SK-MEL-5 (cell line): Measurements from ENCODE around the gene USB1. TPM values are rescaled to one million over a fixed set of nuclear protein-coding genes. Genes with fewer than 3 reads are reported as not detected.
A peak's percentile ranks its signal among the peaks of the same experiment; 100 is the strongest.
"Not testable (repeated sequence)": the region's sequence is repeated elsewhere in the genome, so short reads cannot be mapped to it uniquely, and the experiment has no call there.

ENCODE experiments used
- DNase-seq: peaks from one replicate; pipeline ENCODE4 v3.0.0-alpha.2; 2016; ENCODE audit warnings: low read depth, low spot score
- in situ Hi-C: cut with HindIII; loops from 2 replicates; pipeline ENCODE4 v1.10.0; 2016; ENCODE audit warnings: low sequenced_read_pairs, high pct_unique_total_duplicates, low pct_unique_long_range_greater_than_20kb
- total RNA-seq: library from RNA; depleted of rRNA; stranded (reverse); fragments of >200 nt; shearing (Covaris generic); gene quantifications from 2 replicates; pipeline ENCODE4 v1.2.3, GENCODE V29; 2014

The USB1 gene
- total RNA-seq, 1 experiment from 2014 or later = 10.2 TPM

DNA sequence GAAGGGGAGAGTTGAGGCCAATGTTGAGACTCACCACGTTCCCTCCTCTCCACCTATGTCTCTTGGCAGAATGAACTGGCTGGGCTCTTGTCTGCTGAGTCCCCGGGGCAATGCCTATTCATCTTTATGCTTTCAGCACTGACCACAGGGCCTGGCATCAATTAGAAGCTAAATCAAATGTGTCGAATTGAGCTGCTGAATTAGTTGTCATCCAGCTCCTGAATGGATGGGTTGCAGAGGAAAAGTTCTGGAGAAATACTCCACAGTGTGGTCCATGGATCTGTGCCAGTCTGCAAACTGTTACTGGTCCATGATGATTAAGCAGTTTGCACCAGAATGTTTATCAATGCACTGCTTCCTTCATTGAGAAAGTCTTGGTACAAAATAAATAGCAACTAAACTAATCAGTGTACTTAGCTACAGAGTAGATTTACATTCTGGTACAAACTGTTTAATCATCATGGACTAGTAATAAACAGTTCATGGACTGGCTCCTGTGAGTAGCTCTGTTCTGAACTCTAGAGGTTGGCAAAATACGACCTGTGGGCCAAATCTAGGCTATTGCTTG is 34.9 kb upstream of the USB1 start:
- no peak for DNase-seq

DNA sequence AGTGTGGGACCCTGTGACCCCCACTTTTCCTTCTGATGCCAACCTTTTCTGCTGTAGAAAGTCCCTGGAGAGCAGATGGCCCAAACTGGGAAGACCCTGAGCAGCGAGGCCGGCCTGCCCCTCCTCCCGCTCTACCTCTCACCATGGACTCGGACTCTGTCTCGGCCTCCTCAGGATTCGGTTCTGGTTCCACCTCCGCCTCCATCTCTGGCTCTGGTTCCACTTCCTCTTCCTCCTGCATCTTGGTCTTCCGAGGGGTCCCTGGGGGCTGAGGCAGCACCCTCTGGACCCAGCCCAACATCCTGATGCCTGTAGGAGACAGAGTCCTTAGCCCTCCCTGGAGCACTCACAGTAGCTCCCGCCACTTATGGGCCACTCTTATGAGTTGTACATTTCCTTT is 34.2 kb upstream of the USB1 start:
- DNase-seq = no peak
- in situ Hi-C loops = no loop called here

More for the DNA sequence above, 34.9 kb upstream of the USB1 start:
- in situ Hi-C loops = no loop called here

DNA sequence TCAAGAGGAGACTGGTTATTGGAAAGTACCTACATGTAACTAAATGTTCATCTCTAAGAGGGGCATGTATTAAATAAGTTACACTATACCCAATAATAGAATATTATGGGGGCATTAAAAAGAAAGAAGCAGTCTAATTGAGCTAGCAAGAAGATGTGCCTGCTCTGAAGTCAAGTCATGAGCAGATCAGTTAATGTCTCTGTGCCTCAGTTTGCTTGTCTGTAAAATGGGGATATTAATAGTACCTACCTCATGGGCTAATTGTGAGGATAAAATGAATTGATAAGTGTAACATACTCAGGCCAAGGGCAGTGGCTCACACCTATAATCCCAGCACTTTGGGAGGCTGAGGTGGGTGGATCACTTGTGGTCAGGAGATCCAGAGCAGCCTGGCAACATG is 33.3 kb upstream of the USB1 start:
- in situ Hi-C loops = no loop called here
- no peak for DNase-seq

DNA sequence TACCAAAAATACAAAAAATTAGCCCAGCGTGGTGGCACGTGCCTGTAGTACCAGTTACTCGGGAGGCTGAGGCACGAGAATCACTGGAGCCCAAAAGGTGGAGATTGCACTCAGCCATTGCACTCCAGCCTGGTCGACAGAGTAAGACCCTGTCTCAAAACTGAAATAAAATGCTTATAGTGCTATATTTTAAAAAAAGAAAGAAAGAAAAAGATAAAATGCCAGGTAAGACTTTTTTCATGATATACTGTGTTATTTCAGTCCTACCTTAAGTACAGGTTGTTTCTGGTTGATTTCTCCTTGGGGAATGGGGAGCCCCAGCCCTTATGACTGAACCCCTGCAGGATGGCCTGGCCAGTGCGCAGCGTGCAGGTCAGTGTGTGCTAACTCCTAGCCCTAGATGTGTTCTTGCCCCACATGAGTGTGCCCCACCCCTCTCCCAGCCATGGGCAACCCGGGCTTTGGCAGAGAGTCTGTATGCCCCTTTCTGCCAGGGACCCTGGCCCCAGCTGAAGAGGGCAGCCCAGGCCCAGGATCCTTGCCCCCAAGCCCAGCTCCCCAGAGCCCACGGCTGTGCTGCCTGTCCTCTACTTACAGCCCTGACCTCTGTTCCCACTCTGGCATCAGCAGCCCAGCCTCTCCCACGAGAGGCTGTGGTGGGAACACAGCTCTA is 31.6 kb upstream of the USB1 start:
- DNase-seq = no peak
- in situ Hi-C loops = no loop called here

DNA sequence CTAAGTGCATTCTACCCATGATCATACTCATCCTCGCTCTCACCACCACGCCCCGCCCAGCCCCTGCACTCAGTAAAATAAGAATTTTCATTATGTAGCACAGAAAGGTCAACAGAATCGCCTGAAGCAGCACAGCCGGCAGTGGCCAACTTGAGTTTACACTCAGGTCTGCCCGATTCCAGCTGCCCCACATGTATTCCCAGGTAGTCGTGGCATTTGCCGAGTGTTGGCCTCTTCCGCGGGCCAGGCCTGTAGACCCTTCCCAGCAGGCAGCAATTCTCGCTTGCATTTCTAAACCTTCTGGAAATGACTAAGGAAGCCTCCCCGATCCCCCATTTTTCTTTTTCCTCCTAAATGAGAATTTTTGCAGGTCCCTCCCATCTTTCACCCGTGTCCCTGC is 30.9 kb upstream of the USB1 start:
- no peak for DNase-seq
- in situ Hi-C loops = no loop called here

DNA sequence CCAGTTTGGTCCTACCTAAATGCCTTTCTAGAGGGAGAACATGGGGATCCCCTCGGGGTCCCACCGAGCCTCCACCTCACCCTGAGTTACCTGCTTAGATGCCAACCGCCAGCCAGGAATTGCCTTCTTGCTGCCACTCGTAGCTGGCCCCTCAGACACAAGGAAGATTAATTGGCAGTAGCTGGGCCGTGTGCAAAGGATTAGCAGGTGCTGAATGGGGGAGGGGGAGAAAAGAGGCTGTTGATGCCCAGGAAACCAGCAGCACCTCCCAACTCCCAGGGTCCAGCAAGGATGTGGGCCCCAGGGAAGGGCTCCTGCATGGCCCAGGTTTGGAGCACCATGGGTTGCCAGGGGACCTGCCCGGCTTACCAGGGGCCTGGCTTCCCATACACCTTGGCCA is 30.2 kb upstream of the USB1 start, which contains the start of gene CNGB1:
Gene CNGB1, minus strand, starts transcription at position 159 of the 400 bp plus-strand sequence. CDS start 3,842 bp downstream, outside the sequence.
- in situ Hi-C loops = no loop called here

DNA sequence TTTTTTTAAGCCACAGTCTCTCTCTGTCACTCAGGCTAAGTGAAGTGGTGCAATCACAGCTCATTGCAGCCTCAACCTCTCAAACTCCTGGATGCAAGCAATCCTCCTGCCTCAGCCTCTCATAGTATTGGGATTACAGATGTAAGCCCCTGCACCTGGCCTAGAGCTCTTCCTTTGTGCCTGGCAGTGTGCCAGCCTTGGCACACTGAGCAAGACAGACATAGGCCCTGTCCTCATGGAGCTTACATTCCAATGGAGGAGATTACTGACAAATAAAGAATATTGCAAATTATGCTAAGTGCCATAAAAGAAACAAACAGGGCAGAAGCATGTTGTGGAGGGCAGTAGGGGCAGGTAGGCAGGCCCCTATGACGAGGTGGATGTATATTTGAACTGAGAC is 29.4 kb upstream of the USB1 start:
- in situ Hi-C loops = no loop called here
- DNase-seq = no peak

More for the DNA sequence above, 30.2 kb upstream of the USB1 start, which contains the start of gene CNGB1:
- DNase-seq = no peak

DNA sequence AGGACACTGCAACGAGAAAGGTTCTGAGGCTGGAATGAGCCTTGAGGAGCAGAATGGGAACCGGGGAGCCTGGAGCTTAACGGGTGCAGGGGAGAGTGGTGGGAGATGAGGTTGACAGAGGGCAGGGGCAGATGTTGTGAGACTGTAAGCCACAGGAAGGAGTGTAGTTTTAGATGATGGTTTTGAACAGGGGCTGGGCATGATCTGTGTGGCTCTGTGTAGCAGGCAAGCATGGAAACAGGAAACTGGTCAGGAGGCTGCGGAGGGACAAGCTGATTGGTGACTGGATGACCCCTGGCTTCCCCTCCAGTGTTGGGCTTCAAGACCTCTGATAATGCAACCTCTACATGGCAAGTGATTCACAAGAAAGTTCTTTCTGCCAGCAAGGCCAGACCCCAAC is 28.9 kb upstream of the USB1 start:
- in situ Hi-C loops = no loop called here
- DNase-seq = no peak

DNA sequence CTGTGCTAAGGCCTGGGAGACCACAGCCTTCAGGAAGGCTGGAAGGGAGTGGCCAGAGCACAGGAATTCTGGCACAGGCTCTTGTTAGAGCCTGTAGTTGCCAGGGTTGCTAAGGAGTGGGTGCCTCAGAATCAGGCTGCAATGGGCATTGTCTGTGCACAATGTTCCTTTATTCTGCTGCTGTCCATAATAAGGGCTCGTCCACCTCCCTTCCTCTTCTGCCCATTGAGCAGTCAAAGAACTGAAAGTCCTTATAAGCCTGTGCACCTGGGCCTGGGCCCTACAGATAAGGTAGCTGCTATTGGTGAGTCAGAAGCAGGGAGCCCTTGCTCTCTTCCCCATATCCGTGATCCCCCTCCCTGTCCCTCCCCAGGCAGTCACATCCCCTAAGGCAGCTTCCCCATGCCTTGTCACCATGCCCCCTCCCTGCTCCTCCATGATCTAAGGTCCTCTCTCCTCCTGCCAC is 24.8 kb upstream of the USB1 start:
- in situ Hi-C loops = no loop called here
- DNase-seq = peak; percentile 51

DNA sequence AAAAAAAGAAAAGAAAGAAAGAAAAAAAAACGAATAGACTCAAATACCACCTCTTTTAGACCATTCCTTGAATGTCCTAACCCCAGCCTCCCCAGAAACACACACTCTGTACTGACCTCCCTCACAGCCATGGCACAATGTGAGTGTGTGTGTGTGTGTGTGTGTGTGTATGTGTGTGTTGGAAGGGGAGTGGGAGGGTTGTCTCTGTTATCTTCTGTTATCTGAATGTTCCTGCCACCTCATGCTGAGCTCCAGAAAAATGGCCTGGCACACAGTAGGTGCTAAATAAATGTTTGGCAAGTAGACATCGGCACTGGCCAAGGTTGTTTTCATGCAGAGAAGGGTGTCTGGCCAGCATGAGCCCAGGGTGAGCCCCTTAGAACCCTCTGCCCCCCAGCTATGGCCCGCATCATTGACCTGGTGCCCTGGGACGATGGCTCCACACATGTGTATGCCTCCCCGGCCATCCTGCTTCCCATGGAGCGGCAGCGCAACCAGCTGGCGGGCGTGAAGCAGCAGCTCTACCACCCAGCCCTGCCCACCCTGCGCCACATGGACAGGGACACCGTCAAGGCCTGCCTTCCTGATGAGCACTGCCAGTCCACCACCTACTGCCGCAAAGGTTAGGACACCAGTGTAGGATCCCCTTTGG is 23.7 kb upstream of the USB1 start:
- DNase-seq = peak; percentile 26
- in situ Hi-C loops = no loop called here

DNA sequence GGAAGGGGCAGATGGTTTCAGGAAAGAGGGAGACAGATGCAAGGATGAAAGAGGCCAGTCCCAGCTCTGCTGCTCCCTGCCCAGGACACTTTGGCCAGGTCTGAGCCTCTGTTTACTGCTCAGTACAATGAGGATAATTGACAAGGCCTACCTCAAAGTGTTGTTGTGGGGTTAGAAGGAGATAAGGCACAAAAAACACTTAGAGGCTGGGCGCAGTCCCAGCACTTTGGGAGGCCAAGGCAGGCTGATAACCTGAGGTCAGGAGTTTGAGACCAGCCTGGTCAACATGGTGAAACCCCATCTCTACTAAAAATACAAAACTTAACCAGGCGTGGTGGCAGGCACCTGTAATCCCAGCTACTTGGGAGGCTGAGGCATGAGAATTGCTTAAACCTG is 23.1 kb upstream of the USB1 start:
- DNase-seq, in situ Hi-C loops: not testable (repeated sequence)

DNA sequence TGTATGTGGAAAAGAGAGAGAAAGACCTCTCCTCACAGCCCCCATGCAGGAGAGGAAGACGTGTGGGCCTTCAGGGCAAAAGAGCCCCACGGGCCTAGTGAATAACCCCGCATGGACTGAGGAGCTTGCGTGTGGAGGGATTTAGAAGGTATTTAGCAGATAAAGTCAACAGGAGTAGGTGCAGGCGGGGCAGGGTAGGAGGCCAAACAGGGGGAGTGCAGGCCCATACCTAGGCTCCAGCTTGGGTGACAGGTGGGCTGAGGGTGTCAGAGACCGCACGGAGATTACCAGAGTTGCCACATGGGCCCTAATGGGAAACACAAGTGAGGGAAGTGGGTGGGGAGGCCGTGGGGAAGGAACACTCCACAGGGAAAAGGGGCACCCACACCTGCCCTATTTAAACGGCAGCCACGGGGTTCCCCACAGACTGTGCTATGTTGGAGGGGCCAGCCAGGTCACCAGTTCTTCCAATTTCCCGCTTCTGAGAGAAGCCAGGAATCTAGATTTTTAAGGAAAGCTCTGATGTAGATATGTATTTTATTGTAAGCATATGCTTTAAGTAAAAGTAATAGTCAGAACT is 22.1 kb upstream of the USB1 start:
- in situ Hi-C loops = no loop called here
- no peak for DNase-seq

DNA sequence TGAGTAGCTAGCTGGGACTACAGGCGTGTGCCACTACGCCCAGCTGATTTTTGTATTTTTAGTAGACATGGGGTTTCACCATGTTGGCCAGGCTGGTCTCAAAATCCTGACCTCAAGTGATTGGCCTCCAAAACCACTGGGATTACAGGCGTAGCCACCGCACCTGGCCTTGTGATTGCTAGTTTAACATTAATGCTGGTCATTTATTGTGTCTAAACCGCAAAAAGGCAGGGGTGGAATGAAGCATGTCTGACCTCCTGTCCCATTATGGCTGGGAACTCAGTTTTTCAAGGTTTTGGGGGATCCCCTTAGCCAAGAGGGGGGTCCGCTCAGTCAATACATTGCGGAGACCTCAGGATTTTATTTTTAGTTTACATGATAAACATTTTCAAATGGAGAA is 19.6 kb upstream of the USB1 start:
- in situ Hi-C loops = no loop called here
- no peak for DNase-seq

DNA sequence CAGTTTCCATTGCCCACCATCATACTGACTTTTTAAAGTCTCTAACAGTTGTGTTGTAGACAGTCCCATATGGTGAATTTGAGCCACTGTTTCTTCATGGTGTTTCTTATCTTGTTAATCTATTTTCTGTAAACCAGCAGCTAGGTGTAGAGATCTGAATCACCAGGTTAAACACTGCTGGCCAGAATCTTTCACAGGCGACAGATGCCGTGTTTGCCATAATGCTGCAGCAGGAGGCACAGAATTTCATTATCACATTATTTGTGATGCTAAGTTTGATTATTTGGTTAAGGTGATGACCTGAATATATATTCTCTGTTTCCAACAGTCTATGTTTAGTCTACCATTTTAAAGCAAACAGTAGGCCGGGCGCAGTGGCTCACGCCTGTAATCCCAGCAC is 18.8 kb upstream of the USB1 start:
- in situ Hi-C loops = no loop called here
- DNase-seq = no peak

DNA sequence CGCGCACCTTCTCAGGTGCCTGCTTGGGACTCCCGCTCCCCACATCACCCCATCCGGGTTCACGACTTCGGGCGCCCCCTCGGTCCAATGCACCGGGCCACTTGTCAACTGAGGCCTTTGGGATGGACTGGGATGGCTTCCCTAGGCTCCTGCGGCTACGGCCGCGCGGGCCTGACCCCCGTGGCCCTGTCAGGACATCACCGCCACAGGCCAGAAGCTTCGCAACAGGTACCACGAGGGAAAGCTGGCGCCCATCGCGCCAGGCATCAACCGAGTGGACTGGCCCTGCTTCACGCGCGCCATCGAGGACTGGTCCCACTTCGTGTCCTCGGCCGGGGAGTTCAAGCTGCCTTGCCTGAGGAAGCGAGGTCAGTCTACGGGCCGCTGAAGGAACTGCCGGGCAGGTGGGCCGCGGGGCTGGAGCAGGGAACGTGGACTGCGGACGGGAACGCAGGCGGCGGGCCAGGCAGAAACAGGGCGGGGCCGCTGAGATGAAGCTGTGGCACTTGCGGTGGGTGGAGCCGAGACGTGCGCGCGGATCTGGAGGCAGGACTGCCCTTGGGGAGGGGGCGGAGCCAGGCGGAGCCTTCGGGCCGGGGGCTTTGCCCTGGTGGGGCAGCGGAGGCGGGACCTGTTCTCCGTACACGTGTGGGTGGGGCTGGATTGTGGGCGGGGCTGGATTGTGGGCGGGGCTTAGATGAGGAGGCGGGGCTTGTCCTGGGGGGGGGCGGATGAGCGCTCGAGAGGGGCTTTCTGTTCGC is 16.6 kb upstream of the USB1 start:
- in situ Hi-C loops = no loop called here
- no peak for DNase-seq

DNA sequence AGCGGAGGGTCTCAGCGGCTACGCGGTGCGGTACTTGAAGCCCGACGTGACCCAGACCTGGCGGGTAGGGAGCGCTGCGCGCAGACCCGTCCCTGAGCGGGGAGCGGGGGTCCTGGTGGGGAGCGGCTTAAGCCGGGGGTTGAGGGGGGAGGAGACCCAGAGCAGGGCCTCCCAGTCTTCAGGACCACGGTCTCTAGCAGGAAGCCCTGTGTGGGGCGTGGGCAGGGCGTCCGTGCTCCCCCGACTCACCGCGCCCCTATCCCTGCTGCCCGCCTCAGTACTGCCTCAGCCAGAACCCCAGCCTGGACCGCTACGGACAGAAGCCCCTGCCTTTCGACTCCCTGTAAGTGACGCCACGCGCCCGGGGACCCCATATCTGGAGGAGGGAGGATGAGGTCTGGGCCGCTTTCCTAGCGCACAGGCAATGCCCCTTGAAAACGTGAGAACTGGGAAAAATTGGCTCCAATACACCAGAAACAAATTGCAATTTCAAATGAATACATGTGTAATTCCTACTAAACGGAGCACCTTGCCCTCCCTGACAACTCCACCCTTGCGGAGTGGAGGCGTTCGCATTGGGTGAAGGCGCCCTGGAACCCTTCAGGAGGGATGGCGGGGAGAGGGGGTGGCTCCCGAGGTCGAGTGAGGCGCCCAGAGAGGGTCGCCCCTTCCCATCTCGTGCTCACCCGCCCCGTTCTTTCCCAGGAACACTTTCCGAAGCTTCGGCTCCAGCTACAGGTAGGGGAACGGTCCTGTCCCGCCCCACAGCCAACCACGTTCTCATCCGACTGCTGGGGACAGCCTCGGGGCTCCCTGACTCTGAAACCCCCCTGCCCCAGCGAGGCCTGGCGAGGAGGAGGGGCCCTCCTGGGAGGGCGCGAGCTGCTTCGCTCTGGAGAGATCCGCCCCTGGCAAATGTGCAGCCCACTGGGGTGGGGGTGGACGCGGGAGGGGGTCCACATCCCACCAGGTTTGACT is 15.7 kb upstream of the USB1 start:
- no peak for DNase-seq
- in situ Hi-C loops = no loop called here

DNA sequence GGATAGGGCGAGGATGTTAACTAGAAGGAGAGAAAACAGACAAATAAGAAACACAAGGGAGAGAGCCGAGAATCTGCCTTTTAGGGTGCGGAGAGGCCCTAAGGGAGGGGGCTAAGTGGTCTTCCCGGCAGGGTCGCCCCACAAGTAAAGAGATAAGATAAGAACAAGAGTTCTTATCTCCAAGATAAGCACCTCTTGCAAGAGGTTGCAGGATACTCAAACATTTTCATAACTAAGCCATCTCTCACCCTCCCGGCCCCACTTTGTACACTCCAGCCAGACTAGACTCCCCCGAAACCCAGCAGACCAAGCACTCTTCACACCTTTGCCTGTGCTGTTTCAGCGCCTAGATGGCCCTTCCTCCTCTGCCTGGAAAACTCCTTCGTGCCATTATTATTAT is 15.0 kb upstream of the USB1 start:
- no peak for DNase-seq
- in situ Hi-C loops = no loop called here
